Subcutaneous adipose tissue (tissue), 4 donors: Measurements from ENCODE around the gene KPNB1. TPM values are rescaled to one million over a fixed set of nuclear protein-coding genes. Genes with fewer than 3 reads are reported as not detected.

Experiments used
- total RNA-seq, 4 donors: library from RNA; depleted of rRNA; stranded (reverse); fragments of >200 nt; gene quantifications; one replicate each; pipeline ENCODE4 v1.1.0, GENCODE V29; 2016
- TF ChIP-seq, protein P1 (sequence below): fragments of 450-650 bp; IDR thresholded peaks from one replicate; pipeline ENCODE4 v1.5.1; 2016; ENCODE audit warnings: low read depth, mild to moderate bottlenecking, control low read depth, antibody characterized with exemption, moderate library complexity

The KPNB1 gene
- total RNA-seq, 4 donors from 2014 or later, result 200 to 235 (median 215) TPM

DNA sequence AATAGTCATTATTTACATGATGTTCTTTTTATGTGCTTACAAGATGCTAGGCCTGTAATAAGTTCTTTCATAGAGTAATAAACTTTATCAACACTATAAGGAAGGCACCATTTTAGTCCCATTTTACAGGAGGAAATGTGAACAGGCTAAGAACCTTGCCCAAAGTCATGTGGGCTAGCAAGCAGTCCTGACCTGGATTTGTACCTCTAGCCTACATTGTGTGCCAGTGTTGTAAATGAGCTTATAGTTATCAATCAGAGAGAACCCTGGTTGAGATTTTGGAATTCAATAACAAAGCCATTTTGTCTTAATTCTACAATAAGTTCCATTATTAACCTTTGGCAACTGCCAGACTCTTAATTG is 37.6 kb downstream of the KPNB1 start:
- TF ChIP-seq, protein P1, sequence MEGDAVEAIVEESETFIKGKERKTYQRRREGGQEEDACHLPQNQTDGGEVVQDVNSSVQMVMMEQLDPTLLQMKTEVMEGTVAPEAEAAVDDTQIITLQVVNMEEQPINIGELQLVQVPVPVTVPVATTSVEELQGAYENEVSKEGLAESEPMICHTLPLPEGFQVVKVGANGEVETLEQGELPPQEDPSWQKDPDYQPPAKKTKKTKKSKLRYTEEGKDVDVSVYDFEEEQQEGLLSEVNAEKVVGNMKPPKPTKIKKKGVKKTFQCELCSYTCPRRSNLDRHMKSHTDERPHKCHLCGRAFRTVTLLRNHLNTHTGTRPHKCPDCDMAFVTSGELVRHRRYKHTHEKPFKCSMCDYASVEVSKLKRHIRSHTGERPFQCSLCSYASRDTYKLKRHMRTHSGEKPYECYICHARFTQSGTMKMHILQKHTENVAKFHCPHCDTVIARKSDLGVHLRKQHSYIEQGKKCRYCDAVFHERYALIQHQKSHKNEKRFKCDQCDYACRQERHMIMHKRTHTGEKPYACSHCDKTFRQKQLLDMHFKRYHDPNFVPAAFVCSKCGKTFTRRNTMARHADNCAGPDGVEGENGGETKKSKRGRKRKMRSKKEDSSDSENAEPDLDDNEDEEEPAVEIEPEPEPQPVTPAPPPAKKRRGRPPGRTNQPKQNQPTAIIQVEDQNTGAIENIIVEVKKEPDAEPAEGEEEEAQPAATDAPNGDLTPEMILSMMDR, result no peak

DNA sequence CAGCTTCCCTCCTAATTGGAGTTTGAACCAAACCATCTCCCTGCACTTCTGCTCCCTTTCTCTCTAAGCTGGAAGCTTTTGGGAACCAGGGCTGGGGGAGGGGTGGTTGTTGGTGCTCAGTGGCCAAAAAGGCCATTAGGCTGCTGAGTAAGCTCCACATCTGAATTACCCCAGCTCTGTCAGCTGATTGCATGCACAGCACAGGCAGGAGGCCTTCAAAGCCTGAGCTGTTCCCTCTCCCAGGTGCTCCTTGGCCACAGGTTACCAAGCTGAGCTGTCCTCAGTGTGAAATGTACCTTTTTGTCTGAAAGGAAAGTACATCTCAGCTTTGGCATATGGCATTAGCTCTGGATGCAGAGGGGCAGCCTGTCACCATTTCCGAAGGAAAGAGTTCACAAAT is 38.0 kb downstream of the KPNB1 start:
- TF ChIP-seq, protein P1, result no peak

DNA sequence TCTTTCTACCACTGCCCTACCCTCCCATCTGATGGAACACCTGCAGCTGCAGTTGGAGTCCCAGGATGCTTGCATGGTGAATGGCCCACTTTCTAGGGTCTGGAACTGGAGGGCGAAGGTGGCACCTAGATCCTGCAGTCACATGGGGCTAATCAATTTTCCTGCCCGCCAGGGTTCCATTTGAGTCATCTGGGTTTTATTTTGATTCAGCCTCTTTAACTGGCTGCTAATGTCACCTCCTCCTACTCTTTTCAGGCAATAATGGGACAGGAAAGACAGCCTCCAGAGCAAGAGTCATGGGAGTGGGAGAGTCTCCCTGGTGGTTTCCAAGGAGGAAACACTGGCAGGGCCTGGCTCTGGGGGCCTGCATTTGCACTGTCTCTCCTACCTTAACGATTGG is 40.4 kb downstream of the KPNB1 start:
- TF ChIP-seq, protein P1, result no peak

DNA sequence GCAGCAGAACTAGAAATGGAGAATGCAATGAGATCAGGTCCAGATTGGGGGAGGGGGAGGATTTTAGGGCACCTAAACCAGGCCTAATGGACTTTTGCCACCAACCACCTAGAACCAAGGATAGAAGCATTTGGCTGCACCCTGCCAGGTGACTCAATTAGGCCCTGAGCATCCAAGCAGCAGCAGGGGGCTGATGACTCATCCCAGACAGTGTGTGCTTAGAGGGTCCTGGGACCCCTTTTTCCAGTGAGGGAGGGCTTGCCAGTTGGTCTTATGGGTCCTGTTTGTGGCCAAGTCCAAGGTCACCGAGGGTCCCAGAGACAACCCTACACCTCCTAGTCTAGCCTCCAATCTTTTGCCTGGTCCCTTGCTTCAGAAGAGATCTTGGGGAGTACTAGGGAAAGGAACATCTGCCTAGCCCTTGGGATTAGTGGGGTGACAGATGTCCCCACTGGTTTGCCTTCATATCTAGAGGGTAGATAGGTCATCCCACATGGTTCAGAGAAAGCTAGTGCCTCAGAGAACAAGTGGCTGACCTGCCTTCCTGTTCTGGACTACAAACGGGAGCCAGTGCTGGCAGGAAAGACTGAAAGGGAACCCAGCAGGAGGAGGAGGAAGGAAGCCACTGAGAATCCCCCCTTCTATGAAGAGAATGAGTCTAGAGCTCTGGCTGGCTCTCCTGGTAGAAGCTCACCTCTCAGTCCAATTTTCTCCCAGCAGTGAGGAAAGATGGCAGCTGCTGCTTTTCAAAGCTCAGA is 42.6 kb downstream of the KPNB1 start:
- TF ChIP-seq, protein P1, result no peak

DNA sequence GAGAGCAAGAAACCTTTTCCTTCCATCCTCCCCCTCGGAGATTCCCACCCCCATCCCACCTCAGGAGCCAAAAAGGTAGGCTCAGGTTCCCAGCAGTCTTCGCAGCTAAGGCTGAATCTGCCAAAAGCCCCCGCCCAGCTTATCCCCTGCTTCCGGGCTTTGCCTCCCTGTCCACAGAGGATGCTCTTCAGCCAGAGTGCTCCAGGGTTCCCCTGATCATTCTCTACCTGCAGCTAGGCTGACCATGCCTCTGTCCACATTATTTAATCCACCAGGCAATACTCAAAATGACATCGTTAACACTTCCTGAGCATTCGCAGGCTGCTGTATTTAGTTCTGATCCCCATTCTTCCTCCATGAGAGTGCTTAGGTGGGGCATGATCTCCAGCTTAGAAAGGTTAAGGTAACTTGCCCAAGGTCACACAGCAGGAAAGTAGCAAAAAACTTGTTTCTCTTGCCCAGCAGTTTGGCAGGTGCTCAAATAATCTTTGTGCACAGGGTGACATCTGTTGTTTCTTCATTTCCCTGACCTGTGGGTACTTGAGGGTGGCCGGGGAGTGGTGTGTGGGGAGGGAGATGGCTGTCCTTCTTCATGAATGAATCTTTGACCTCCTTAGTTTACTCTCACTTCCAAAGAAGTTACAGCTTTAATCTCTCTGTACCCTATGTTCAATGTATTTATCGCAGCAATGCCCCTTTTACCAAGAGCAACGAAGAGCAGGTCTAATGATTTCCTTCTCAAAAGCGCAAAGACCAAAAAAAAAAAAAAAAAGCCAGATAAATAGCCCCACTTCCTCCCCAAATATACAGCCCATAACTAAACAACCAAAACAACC is 43.4 kb downstream of the KPNB1 start:
- TF ChIP-seq, protein P1, result no peak

DNA sequence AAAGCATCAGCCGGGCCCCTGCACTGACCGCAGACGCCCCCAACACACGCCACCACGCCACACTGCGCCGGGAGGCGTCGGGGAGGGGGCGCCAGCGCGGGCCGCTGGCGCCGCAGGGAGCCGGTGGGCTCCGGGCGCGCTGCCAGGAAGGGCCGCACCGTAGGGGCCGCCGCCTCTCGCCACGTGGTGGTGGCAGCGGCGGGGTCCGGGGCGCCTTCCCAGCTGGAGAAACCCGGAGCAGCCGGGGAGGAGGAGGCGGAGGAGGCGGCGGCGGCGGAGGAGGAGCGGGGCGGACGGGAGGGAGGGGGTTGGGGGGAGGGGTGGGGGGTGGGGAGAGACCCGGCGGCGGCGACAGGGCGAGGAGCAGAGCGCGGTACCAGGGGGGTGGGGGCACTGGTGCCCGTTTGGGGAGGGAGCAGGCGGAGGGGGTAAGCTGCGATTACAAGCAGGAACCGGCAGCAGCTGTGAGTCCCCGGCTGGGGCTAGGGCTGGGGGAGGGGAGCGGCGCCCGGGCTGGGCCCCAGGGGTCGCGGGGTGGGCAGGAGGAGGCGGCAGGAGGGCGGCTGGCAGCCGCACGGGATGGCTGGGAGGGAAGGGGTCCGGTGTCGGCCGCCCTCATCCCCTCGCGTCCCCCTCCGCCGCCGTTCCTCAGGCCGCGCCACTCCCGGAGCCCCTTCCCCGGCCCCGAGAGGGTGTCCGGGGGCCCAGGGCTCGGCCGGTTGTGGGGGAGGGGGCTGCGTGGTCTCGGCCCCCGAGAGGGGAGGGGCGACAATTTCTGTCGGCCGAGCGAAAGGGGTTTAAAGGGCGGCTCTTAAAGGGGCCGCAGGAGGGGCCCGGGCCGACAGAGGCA is 44.2 kb downstream of the KPNB1 start, which contains the start of gene TBKBP1:
TSS of gene TBKBP1 (plus strand) at position 431 of the 850 bp plus-strand sequence. CDS start 1,952 bp downstream, outside the sequence.
- TF ChIP-seq, protein P1, result no peak
